B cell (primary cell): ENCODE measurements around the gene EDC3.

Experiments used
- EZH2 ChIP-seq: IDR thresholded peaks from 2 replicates; pipeline ENCODE4 v1.6.1; 2012; ENCODE audit warnings: borderline replicate concordance, low read depth, mild to moderate bottlenecking, moderate library complexity, low read length; ENCODE audit not compliant: insufficient read depth, poor library complexity, severe bottlenecking
- TF ChIP-seq, protein P1 (sequence below): fragments of 200-600 bp; IDR thresholded peaks from one replicate; pipeline ENCODE4 v1.8.0; 2022; ENCODE audit warnings: antibody characterized with exemption, mild to moderate bottlenecking

DNA sequence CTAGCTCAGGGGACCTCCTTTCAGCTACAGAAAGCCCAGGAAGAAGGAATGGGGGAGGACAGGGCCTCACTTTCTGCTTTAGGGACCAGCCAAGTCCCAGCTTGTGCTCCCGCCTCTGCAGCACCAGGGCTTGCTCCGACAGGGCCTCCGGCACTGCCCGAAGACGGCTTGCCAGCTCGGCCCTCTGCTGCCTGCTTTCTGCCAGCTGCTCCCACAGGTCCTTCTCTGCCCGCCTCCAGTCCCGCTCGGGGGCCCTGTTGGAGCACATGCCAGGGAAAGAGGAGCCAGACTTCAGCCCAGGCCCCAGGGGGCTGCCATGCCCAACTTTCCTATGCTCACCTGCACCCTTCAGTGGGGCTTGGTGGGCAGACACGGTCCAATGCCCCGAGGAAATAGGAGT lies 84.5 kb downstream of the EDC3 start:
- TF ChIP-seq, protein P1, sequence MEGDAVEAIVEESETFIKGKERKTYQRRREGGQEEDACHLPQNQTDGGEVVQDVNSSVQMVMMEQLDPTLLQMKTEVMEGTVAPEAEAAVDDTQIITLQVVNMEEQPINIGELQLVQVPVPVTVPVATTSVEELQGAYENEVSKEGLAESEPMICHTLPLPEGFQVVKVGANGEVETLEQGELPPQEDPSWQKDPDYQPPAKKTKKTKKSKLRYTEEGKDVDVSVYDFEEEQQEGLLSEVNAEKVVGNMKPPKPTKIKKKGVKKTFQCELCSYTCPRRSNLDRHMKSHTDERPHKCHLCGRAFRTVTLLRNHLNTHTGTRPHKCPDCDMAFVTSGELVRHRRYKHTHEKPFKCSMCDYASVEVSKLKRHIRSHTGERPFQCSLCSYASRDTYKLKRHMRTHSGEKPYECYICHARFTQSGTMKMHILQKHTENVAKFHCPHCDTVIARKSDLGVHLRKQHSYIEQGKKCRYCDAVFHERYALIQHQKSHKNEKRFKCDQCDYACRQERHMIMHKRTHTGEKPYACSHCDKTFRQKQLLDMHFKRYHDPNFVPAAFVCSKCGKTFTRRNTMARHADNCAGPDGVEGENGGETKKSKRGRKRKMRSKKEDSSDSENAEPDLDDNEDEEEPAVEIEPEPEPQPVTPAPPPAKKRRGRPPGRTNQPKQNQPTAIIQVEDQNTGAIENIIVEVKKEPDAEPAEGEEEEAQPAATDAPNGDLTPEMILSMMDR: no peak
- no peak for TF ChIP-seq EZH2
